Testis (tissue), 3 donors: ENCODE data around the gene TMEM255B. TPM values are rescaled to one million over a fixed set of nuclear protein-coding genes. Genes with fewer than 3 reads are reported as not detected.

Source experiments
- DNase-seq: peaks from one replicate; pipeline ENCODE4 v3.0.0-alpha.2; 2019
- H3K27ac ChIP-seq, 2 donors: fragments of 200-600 bp; sonication (generic); one replicate each; pipeline ENCODE4 v1.5.1; 2019
- H3K27me3 ChIP-seq: fragments of 200-600 bp; sonication (generic); one replicate; pipeline ENCODE4 v1.5.1; 2019
- H3K36me3 ChIP-seq: fragments of 200-600 bp; sonication (generic); one replicate; pipeline ENCODE4 v1.5.1; 2017; ENCODE audit warnings: low read depth; ENCODE audit errors: missing control alignments
- H3K4me1 ChIP-seq: fragments of 200-600 bp; sonication (generic); one replicate; pipeline ENCODE4 v1.5.1; 2019
- H3K4me3 ChIP-seq, 2 donors: fragments of 200-600 bp; sonication (generic); one replicate each; pipeline ENCODE4 v1.5.1; 2017 to 2019
- H3K9me3 ChIP-seq: fragments of 200-600 bp; sonication (generic); one replicate; pipeline ENCODE4 v1.5.1; 2017
- POLR2A ChIP-seq: fragments of 450-650 bp; IDR thresholded peaks from one replicate; pipeline ENCODE4 v1.6.1; 2017; ENCODE audit warnings: antibody characterized with exemption, mild to moderate bottlenecking, moderate library complexity
- WGBS, 2 donors: methylation state at CpG; one replicate each; pipeline ENCODE4 v1.1.5; 2018; 5-methylcytosine and 5-hydroxymethylcytosine counted together
- intact Hi-C: fragments of 100-400 bp; cut with DNase I; formaldehyde crosslinking; loops from one replicate; pipeline ENCODE4 v1.15.1; 2023; ENCODE audit warnings: low total_unique reads
- polyA plus RNA-seq: library from polyadenylated mRNA; stranded (reverse); fragments of 350-450 nt; fragmentation: Illumina TruSeq; extraction: RNeasy Lipid Tissue Mini Kit (QIAGEN cat#74804); gene quantifications from one replicate; pipeline ENCODE4 v1.2.3, GENCODE V29; 2014; ENCODE audit warnings: low read depth, low replicate concordance; ENCODE audit not compliant: insufficient read depth
- total RNA-seq, 2 donors: library from RNA; depleted of rRNA; stranded (reverse); fragments of >200 nt; gene quantifications; one replicate each; pipeline ENCODE4 v1.2.3, GENCODE V29; 2016
- TF ChIP-seq, protein P1 (sequence below), 3 experiments: fragments of 450-650 bp in 2 of 3; fragments of 200-600 bp in 1 of 3; sonication (generic) in 1 of 3; IDR thresholded peaks; one replicate each; pipeline ENCODE4 v1.5.1; 2016 to 2019; ENCODE audit warnings: antibody characterized with exemption in 3 of 3, mild to moderate bottlenecking in 2 of 3, moderate library complexity in 1 of 3

The TMEM255B gene
- total and polyA plus RNA-seq, 3 donors from 2014 or later, result 6.9 to 10.9 (median 7.5) TPM

- no peak overlapping the region for H3K27ac ChIP-seq
- H3K4me1 ChIP-seq, result no peaks in the 10 kb centered on the region
- 74% methylated on average over 14 to 29 of the region's 29 CpGs for WGBS, 2 donors
- H3K9me3 ChIP-seq, result no peaks in the 10 kb centered on the region
- no peak overlapping the region for H3K4me3 ChIP-seq
- intact Hi-C loops, result no loop called here
- DNase-seq, result no peak
- H3K36me3 ChIP-seq, result no peaks in the 10 kb centered on the region
- no peak for TF ChIP-seq POLR2A
- TF ChIP-seq, protein P1, sequence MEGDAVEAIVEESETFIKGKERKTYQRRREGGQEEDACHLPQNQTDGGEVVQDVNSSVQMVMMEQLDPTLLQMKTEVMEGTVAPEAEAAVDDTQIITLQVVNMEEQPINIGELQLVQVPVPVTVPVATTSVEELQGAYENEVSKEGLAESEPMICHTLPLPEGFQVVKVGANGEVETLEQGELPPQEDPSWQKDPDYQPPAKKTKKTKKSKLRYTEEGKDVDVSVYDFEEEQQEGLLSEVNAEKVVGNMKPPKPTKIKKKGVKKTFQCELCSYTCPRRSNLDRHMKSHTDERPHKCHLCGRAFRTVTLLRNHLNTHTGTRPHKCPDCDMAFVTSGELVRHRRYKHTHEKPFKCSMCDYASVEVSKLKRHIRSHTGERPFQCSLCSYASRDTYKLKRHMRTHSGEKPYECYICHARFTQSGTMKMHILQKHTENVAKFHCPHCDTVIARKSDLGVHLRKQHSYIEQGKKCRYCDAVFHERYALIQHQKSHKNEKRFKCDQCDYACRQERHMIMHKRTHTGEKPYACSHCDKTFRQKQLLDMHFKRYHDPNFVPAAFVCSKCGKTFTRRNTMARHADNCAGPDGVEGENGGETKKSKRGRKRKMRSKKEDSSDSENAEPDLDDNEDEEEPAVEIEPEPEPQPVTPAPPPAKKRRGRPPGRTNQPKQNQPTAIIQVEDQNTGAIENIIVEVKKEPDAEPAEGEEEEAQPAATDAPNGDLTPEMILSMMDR (IDR thresholded peaks at IDR 0.05), result no peak
- no peaks in the 10 kb centered on the region for H3K27me3 ChIP-seq
Measured at GRCh38 chr13:113732176-113732960, 26.7 kb upstream of the TMEM255B start.

- H3K9me3 ChIP-seq, result no peaks in the 10 kb centered on the region
- H3K36me3 ChIP-seq, result no peaks in the 10 kb centered on the region
- H3K4me3 ChIP-seq, result no peak overlapping the region
- H3K4me1 ChIP-seq, result no peaks in the 10 kb centered on the region
- H3K27ac ChIP-seq, result no peak overlapping the region
- no peak for DNase-seq
- TF ChIP-seq POLR2A, result no peak
- TF ChIP-seq, protein P1 (IDR thresholded peaks at IDR 0.05), result no peak
- 77 to 78% methylated on average over 39 to 55 of the region's 55 CpGs for WGBS, 2 donors
- H3K27me3 ChIP-seq, result no peaks in the 10 kb centered on the region
- intact Hi-C loops, result no loop called here
Measured at GRCh38 chr13:113732961-113733950, 25.8 kb upstream of the TMEM255B start.

GRCh38 chr13:113734099-113734825 lies 24.8 kb upstream of the TMEM255B start:
- H3K4me3 ChIP-seq, result no peak overlapping the region
- no peak for DNase-seq
- H3K9me3 ChIP-seq, result no peaks in the 10 kb centered on the region
- H3K27me3 ChIP-seq, result no peaks in the 10 kb centered on the region
- no peaks in the 10 kb centered on the region for H3K36me3 ChIP-seq
- intact Hi-C loops, result no loop called here
- no peak overlapping the region for H3K27ac ChIP-seq
- H3K4me1 ChIP-seq, result no peaks in the 10 kb centered on the region
- TF ChIP-seq POLR2A, result no peak
- TF ChIP-seq, protein P1 (IDR thresholded peaks at IDR 0.05), result no peak
- WGBS, 2 donors, result 81 to 83% methylated on average over 25 to 26 of the region's 26 CpGs

DNA sequence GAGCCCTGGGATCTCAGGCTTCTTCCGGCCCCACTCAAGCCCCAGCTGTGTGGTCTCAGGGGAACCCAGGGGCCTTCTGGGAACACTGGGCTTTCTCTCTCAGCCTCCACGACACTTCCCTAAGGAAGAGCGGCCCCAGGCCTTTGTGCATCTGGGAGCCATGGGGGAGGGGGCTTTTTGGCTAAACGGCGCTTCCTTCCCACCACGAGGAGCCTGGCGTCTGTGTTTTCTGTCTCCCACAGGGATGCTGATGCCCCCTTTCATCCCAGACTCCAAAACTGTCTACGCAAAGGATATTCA lies 24.2 kb upstream of the TMEM255B start:
- H3K4me1 ChIP-seq, result no peaks in the 10 kb centered on the region
- H3K36me3 ChIP-seq, result no peaks in the 10 kb centered on the region
- 81 to 84% methylated on average over 5 to 8 of the region's 8 CpGs for WGBS, 2 donors
- H3K4me3 ChIP-seq, result no peak overlapping the region
- H3K27ac ChIP-seq, result no peak overlapping the region
- H3K27me3 ChIP-seq, result no peaks in the 10 kb centered on the region
- DNase-seq, result no peak
- intact Hi-C loops, result no loop called here
- TF ChIP-seq, protein P1 (IDR thresholded peaks at IDR 0.05), result no peak
- TF ChIP-seq POLR2A, result no peak
- H3K9me3 ChIP-seq, result no peaks in the 10 kb centered on the region
